ENCODE data around the gene SNX1.
"Not testable (repeated sequence)": the region's sequence is repeated elsewhere in the genome, so short reads cannot be mapped to it uniquely, and the experiment has no call there.

DNA sequence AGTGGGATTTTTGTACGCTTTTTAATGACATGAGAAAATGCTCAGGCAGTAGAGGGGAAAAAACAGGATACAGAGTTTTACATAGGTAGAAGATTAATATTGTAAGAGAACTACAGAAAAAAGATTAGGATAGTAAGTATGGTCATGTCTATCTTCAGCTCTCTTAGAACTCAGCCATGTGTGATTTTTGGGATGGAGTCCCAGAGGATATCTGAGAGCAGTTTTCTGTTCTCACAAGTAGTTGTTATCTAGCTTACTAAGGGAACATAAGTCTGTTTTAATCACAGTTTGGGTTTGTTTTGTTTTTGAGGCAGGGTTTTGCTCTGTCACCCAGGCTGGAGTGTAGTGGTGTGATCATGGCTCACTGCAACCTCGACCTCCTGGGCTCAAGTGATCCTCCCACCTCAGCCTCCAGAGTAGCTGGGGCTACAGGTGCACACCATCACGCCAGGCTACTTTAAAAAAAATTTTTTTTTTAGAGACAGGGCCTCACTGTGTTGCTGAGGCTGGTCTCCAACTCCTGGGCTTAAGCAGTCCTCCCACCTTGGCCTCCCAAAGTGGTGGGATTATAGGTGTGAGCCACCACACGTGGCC, 14.4 kb downstream of the SNX1 start:
- TF ChIP-seq, protein P1, sequence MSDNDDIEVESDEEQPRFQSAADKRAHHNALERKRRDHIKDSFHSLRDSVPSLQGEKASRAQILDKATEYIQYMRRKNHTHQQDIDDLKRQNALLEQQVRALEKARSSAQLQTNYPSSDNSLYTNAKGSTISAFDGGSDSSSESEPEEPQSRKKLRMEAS (IDR thresholded peaks at IDR 0.05; ENCODE audit: insufficient read depth, insufficient read length): not testable (repeated sequence)
- TF ChIP-seq, protein P2, sequence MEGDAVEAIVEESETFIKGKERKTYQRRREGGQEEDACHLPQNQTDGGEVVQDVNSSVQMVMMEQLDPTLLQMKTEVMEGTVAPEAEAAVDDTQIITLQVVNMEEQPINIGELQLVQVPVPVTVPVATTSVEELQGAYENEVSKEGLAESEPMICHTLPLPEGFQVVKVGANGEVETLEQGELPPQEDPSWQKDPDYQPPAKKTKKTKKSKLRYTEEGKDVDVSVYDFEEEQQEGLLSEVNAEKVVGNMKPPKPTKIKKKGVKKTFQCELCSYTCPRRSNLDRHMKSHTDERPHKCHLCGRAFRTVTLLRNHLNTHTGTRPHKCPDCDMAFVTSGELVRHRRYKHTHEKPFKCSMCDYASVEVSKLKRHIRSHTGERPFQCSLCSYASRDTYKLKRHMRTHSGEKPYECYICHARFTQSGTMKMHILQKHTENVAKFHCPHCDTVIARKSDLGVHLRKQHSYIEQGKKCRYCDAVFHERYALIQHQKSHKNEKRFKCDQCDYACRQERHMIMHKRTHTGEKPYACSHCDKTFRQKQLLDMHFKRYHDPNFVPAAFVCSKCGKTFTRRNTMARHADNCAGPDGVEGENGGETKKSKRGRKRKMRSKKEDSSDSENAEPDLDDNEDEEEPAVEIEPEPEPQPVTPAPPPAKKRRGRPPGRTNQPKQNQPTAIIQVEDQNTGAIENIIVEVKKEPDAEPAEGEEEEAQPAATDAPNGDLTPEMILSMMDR (IDR thresholded peaks at IDR 0.05; ENCODE audit: extremely low read depth in 1 of 2, insufficient read depth in 1 of 2, low read depth in 1 of 2, low read length in 2 of 2): not testable (repeated sequence)
- TF ChIP-seq POLR2A (IDR thresholded peaks at IDR 0.05; ENCODE audit: low read depth, low read length); GATA2 (IDR thresholded peaks at IDR 0.05; ENCODE audit: insufficient read depth, insufficient read length, low read depth, low read length); POLR2AphosphoS5 (IDR thresholded peaks at IDR 0.05; ENCODE audit: insufficient read depth, low read depth, low read length); MYC (IDR thresholded peaks at IDR 0.05; ENCODE audit: low read depth, low read length): not testable (repeated sequence)

Data from endothelial cell of umbilical vein (primary cell).